GM11168 (cell line): Measurements from ENCODE around the gene GALNT12.

Source experiments
- in situ Hi-C: fragments of 300-500 bp; cut with MboI; formaldehyde crosslinking; loops from one replicate; pipeline ENCODE4 v1.12.0; 2022; ENCODE audit warnings: low sequenced_read_pairs; ENCODE audit not compliant: unreplicated experiment

The GALNT12 gene

DNA sequence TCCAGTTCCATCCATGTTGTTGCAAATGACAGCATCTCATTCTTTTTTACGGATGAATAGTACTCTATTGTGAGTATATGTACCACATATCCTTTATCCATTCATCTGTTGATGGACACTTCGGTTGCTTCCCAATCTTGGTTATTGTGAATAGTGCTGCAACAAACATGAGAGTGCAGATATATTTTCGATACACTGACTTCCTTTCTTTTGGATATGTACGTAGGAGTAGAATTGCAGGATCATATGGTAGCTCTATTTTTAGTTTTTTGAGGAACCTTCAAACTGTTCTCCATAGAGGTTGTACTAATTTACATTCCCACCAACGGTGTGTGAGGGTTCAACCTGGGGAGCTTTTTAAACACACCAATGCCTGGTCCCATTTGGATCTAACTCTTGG is 22.3 kb downstream of the GALNT12 start:
- in situ Hi-C loops = no loop called here

DNA sequence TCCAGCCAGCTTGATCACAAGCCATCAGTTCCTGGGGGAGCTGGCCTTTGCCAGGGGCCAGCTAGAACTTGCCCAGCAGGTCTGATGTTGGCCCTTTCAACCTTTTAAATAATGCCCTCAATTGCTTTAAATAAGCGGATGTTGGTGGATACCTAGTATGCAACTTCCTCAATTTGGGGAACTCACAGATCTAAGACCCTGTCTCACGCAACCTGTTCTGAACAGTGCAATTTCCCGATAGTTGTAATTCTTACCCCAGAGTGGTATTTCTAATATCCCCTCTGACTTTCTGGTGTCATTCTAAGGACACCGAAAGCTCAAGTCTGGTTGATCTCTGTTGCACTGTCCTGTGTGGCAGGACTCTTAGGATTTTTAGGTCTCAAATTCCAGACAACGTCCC is 23.1 kb downstream of the GALNT12 start:
- in situ Hi-C loops = no loop called here

DNA sequence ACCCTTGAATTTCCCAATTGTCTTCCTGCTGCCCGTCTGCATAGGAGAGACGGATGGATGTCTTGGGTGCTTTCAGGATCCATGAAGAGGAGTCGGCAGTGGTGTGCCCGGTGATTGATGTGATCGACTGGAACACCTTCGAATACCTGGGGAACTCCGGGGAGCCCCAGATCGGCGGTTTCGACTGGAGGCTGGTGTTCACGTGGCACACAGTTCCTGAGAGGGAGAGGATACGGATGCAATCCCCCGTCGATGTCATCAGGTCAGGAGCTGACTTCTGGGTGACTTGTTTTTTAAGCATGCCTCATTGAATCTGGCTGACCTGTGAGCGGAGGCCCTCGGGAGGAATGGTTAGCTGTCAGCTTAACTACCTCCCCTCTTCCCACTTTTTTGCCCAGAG is 24.2 kb downstream of the GALNT12 start:
- in situ Hi-C loops = no loop called here

DNA sequence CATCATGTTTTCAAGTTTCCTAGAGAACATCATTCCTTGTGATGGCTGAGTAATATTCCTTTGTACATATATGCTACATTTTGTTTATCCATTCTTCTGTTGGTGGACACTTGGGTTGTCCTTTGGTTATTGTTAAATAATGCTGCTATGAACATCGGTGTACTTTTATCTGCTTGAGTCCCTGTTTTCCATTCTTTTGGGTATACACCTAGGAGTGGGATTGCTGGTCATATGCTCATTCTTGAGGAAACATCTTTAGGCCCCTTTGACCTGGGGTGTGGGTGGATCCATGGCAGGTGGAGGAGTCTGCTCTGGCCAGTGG is 25.3 kb downstream of the GALNT12 start:
- in situ Hi-C loops = no loop called here

DNA sequence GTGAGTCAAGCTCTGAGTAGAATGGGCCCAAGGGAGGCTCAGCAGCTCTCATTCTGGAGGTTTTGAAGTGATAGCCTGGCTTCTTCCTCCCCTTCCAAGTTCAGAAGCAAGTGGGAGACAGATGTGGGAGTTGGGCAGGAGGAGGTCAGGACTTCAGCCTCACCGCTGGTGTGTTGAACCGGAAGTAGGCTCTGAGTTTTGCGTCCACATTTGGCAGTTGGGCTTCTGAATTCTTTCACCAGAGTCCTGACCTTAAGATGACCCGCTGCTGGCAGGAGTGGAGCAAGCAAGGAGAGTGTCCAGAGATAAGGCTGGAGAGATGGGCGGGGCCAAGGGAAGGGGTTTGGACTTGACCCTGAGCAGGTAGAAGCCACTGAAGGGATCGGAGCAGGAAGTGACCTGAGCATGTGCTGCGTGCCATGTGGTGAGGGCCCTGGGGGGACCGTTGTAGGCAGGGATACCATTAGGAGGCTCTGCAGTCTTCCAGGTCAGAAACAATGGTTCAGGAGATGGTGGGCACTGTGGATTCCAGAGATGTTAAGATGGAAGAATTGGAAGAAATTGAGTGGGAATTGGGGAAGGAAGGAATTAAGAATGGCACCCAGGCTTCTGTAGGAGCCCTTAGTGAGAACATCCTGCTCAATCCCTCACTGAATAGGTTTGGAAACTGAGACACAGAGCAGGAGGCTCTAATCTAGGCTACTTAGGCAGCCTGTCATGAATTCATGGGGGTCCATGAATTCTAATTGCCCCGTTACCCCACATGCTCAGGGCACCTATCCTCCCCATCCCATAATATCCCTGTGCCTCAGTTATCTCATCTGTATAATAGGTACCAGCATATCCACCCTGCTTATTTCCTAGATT is 25.9 kb downstream of the GALNT12 start:
- in situ Hi-C loops = no loop called here

DNA sequence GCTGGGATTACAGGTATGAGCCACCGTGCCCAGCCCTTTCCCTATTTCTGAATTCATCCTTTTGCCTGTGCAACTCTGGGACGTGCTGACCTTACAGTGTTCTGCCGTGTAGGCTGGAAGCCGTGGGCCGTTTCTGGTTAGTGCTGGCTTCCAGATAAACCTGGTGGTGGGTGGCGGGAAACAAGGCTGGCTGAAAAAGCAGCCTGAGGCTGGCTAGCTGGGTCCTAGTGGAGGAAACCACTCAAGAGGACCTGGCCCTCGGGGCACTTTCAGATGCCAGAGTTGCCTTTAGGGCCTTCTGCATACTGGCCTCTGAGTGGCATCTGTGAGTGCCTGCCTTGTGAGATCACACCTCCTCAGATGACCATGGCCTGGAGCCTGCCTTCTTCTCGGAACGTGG is 26.9 kb downstream of the GALNT12 start:
- in situ Hi-C loops = no loop called here

DNA sequence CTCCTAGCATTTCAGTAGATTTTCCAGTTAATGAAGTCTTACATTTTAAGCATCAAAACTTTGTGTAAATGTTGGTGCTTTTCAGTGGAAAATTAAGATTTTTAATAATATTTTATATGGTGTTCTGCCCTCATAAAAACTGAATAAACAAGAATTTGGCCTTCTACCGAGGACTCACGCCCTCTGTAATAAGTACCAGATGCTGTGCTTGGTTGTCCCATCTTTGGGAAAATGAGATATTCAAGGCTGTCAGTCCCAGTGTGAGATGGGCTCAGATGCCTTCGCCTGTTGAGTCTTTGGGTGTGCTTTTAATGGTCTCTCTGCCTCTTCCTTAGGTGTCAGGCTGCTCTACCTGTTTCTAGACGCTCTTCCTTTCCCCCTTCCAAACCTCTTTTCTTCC is 28.7 kb downstream of the GALNT12 start:
- in situ Hi-C loops = no loop called here

DNA sequence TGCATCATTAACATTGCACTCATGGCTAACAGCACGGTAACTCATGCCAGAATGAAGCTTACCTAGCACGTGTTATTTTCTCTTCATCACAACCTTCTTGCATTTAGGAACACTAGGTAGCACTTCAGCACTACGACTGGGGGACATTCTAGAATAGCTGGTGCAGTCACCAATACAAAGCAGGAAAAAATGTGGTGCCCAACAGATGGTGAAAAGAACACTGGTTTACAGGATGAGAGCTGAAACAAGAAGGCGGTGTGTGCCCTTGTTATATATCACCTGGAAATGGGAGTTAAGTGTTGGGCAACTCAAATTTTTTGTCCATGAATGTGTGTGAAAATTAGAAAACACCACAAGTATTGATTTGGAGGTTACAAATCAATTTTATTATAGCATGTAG is 30.0 kb downstream of the GALNT12 start:
- in situ Hi-C loops = no loop called here

DNA sequence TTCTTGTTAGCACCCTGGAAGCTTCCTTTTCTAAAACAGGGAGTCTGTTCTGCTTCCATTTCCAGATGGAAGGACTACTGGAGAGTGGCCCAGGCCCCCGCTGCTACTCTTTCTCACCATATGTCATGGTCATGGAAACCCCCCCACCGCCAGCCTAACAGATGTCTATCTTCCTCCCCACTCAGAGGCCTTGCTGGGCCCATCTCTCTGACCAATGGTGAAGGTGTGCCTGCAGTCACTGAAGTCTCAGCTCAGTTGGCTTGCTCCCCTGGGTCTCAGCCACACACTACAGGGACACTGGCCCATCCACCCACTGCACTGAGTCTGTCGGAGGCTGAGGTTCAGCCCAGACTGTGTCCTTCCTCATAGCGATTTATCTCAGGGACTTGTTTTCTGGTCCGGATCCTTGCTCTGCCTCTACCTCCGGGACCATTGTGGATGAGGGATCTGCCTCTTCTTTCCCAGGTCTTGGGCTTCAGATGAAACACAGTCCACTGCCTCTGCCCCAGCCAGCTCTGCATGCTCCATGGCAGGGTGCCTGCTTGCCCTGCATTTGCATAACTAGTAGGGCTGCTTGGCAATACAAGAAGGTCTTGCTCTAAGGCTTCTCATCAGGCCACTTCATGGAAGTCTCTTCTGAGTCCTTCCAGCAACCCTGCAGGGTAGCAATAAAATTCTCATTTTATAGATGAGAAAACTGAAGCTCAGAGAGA is 30.8 kb downstream of the GALNT12 start:
- in situ Hi-C loops = no loop called here

DNA sequence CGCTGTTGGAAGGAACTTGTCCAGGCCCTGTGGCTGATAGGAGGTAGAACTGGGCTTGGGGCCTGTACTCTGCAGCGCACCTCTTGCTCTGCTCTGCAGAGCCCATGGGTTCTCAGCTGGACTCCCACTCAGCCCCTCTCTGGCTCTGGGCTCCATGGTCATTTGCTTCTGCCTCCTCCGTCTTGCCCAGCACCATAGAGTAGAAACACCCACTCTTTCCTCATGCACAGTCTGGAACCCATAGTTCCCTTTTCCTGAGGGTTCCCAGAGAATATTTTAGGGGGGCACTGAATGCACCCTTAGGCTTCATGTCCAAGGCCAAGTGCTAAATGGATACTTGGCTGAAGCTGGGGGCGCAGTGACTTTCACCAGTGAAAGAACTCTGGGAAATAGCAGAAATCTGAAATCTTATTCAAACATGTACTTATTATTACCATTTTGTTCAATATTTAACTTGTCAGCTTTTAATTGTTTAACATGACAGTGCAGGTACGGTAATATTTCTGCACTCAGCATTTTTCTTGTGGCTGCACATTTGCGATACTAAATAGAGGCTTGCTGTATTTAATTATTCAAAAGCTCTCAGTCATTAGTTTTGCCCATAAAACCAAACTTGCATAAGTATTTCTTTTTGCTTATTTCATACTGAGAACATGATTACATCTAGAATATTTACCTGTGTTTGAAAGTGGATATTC is 31.5 kb downstream of the GALNT12 start:
- in situ Hi-C loops = no loop called here

DNA sequence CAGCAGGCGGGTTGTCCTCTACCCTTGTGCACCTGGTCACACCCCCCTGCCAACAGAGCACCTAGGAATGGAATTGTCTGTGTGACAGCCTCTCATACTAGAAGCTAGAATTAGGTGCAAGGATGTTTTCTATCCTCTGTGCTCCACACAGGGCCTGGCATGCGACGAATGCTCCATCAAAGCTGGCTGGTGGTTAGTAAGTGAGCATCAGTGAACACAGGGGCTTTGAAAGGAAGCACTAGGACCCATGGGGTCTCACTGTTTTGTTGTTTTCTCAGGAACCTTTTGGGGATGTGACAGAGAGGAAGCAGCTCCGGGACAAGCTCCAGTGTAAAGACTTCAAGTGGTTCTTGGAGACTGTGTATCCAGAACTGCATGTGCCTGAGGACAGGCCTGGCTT is 32.3 kb downstream of the GALNT12 start:
- in situ Hi-C loops = loop anchor here (10.0 kb wide), 1 partner anchor 305 kb away; no protein-coding TSS in a partner anchor

DNA sequence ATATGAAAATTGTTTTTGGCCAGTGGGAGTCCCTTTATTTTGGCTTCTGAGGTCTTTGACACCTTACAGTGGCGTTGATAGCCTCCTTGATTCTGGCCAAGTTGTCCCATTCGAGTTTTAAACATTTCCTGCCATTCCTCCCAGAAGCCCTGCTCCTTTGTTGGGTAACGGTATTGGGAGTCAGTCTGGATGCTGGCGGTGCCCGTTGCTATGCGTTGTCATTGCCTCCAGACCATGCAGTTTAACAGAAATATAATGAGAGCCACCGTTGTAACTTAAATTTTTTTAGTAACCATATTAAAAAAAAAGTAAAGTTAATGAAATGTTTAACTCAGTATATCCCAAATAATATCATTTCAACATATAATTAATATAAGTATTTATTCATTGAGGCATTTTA is 35.0 kb downstream of the GALNT12 start:
- in situ Hi-C loops = loop anchor here (10.0 kb wide), 1 partner anchor 302 kb away; no protein-coding TSS in a partner anchor

DNA sequence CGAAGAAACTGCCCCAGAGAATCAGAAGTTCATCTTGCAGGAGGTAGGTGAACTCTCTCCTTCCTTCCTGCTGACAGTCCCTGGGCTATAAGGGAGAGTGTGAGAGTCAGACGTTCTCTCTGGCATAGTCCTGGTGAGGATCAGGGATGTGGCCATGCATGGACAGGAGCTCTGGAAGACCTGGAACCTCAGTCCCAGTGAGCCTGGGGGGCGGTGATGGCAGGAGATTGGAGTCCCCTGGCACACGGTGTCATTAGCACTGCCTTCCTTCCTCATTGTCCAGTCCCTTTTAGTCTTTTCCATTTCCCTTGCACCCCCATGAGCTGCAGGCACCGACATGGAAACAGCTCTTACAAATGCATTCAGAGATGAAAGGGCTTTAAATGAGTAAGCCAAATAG is 38.6 kb downstream of the GALNT12 start:
- in situ Hi-C loops = loop anchor here (10.0 kb wide), 1 partner anchor 299 kb away; no protein-coding TSS in a partner anchor

DNA sequence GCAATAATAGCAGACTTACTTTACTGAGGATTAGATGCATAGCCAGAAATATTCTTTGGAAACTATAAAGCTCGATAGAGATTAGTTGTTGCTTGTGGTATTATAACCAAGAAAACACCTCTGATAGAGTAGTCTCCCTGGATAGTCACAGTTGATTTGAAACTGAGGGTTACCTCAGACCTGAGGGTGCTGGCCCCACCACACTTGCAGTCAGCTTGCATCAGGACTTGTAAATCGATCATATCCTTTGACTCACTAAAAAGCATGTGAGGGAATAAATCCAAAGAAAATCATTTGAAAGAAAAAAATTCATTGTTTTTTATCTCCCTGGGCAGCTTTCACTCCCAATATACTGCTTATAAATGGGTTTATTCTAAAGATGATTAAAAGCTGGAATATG is 39.4 kb downstream of the GALNT12 start:
- in situ Hi-C loops = loop anchor here (10.0 kb wide), 1 partner anchor 298 kb away; no protein-coding TSS in a partner anchor

DNA sequence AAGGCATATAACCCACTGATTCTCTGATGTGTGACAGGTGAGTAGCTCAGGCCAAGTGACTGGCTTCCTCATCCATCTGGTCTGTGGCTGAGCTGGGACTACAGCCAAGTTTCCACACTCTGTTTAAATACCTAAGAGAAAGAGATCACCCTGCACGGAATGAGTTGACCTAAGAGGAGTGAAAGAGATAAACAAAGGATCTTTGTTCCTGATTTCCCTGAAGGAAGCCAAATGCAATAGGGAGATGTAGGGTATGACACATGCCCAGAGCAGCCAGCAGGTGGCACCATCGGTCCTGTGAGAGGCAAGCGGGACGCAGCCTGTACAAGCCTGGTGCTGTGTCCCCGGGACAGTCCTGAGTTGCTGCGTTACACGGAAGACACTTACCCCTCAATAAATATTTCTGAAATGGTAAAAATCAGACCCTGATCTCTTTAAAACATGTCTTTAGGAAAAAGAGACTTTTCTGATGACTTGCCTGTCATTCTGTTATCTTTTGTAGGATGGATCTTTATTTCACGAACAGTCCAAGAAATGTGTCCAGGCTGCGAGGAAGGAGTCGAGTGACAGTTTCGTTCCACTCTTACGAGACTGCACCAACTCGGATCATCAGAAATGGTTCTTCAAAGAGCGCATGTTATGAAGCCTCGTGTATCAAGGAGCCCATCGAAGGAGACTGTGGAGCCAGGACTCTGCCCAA is 41.1 kb downstream of the GALNT12 start:
- in situ Hi-C loops = loop anchor here (10.0 kb wide), 1 partner anchor 296 kb away; no protein-coding TSS in a partner anchor

DNA sequence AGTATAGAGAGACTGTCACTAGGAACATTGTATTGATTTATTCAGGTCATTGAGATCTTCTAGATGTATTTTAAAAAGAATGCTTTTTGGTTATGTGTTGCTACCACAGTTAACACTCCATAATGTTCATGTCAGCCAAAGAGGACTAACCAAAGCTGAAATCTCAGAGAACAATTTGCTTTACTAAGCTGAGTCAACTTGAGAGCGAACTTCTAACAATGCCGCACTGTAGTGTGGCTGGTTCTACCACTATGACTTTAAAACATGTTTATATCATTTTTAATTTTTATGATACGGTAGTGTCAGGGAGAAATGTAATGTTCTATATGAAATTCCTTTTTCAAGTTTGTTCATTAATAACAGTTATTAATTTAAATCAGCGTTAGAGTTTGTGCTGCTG is 42.1 kb downstream of the GALNT12 start:
- in situ Hi-C loops = loop anchor here (10.0 kb wide), 1 partner anchor 295 kb away; no protein-coding TSS in a partner anchor

DNA sequence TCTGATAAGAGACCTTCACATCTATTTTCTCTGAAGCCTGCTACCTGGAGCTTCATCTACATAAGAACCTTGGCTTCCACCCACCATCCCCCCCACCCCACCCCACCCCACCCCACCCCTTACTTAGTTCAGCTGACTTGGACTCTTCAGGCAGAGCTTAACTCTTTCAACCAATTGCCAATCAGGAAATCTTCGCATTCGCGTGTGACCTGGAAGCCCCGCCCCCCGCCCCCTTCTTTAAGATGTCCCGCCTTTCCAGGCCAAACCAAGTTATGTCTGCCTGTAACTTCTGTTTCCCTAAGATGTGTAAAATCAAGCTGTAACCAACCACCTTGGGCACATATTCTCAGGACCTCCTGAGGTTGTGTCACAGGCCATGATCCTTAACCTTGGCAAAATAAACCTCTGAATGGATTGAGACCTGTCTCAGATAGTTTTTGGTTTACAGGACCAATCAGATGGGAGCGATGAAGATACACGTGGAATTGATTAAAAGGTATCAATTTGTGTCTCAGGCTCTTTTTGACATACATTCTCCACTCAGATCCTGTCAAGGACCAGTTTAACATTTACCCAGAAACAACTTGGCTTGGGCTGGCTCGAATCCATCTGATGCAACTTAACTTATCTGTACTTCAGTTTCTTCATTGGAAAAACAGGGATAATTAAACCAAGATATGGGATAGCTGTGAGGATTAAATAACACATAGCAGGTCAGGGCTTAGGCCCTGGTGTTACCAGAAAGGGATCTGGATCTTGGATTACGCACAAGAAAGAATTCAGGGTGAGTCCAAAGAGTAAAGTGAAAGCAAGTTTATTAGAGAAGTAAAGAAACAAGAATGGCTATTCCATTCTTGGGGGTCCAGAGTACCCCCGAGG is 43.6 kb downstream of the GALNT12 start:
- in situ Hi-C loops = no loop called here

DNA sequence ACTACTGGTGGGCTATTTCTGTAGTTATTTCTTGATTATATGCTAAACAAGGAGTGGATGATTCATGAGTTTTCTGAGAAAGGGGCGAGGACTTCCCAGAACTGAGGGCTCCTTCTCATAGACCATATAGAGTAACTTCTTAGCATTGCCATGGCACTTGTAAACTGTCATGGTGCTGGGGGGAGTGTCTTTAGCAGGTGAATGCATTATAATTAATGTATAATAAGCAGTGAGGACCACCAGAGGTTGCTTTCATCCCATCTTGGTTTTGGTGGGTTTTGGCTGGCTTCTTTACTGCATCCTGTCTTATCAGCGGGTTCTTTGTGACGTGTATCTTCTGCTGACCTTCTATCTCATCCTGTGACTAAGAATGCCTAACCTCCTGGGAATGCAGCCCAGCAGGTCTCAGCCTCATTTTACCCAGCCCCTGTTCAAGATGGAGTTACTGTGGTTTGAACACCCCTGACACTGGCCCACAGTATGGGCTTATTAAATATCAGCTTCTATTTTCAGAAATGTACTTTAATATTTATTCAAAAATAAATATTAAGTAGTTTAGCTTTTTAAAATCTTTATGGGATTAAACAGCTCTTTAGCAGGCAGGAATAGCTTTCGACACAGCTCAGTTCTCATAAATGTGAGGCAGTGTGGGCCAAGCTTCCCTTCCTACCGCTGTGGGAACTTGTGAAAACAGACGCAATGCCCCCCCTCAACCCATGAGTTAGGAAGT is 44.4 kb downstream of the GALNT12 start:
- in situ Hi-C loops = no loop called here

DNA sequence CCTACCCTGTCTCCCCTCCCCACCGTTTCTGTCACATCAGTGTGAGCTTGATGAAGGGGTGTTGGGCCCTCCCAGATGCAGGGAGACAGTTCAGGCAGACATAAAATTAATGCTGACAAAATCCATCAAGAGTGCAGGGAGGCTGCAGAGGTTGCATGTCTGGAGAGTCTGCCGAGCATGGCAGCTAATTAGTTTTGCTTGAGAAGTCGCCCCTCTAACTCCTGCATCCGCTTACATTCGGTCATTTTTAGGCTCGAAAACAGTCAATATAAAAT is 44.9 kb downstream of the GALNT12 start:
- in situ Hi-C loops = no loop called here
